SKM-1 (cell line): ENCODE data around the gene TANGO6.
"Not testable (repeated sequence)": the region's sequence is repeated elsewhere in the genome, so short reads cannot be mapped to it uniquely, and the experiment has no call there.

Experiments
- DNase-seq: peaks from one replicate; lab custom pipeline; 2025; ENCODE audit not compliant: unreplicated experiment; lab: John Stamatoyannopoulos, UW

TANGO6 gene

DNA sequence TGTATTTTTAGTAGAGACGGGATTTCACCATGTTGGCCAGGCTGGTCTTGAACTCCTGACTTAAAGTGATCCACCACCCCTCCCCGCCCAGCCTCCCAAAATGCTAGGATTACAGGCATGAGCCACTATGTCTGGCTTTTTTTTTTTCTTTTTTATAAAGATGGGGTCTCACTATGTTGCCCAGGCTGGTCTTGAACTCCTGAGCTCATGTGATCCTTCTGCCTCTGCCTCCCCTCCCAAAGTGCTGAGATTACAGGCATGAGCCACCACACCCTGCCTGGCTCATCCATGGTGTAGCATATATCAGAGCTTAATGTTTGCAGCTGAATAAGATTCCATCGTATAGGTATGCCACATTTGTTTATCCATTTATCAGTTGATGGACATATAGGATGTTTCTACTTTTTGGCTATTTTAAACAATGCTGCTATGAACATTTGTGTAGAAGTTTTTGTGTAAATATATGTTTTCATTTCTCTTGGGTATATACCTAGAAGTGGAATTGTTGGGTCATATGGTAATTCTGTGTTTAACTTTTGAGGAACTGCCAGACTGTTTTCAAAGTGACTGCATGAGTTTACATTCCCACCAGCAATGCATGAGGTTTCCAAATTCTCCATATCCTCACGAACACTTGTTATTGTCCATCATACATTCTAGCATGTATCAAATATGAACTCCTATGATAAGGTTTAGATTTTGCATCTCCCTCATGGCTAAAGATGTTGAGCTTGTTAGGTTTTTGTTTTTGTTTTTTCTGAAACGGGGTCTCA lies 206.5 kb downstream of the TANGO6 start:
- DNase-seq, result no peak

DNA sequence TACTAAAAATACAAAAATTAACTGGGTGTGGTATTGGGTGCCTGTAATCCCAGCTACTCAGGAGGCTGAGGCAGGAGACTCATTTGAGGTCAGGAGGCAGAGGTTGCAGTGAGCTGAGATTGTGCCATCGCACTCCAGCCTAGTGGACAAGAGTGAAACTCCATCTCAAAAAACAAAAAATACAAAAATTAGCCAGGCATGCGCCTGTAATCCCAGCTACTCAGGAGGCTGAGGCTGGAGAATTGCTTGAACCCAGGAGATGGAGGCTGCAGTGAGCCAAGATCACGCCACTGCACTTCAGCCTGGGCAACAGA lies 208.1 kb downstream of the TANGO6 start:
- DNase-seq, result not testable (repeated sequence)

GRCh38 chr16:69055008-69055407 lies 211.7 kb downstream of the TANGO6 start:
- DNase-seq, result no peak

DNA sequence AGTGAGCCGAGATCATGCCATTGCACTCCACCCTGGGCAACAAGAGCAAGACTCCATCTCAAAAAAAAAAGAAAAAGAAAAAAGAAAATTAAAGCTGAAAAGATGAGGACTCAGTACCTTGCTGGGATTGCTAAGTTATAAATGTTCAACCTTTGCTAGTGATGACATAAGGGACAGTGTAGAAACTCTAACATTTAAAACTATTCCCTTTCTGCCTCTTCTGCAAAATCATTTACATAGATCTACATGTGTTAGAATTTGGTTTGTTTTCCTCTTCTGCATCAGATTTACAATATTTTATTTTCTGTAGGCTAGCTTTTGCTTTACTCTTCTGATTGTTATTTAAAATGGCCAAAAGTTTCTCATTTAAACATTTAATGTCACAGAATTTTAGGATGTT lies 212.6 kb downstream of the TANGO6 start:
- DNase-seq, result no peak

GRCh38 chr16:69056421-69056820 lies 213.1 kb downstream of the TANGO6 start:
- no peak for DNase-seq

GRCh38 chr16:69057400-69058378 lies 214.4 kb downstream of the TANGO6 start:
- peak; percentile 2 for DNase-seq

DNA sequence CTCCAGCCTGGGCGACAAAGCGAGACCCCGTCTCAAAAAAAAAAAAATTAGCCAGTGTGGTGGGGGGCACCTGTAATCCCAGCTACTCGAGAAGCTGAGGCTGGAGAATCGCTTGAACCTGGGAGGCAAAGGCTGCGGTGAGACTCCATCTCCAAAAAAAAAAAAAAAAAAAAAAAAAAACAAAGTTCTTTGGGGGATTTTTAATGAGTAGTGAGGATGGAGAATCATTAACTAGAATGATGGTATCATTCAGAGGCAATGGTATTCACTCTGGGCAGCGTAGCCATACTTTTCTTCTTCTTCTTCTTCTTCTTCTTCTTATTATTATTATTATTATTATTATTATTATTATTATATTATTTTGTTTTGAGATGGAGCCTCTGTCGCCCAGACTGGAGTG lies 220.2 kb downstream of the TANGO6 start:
- not testable (repeated sequence) for DNase-seq

- no peak for DNase-seq
Observed at GRCh38 chr16:69064124-69064763, 220.9 kb downstream of the TANGO6 start.

DNA sequence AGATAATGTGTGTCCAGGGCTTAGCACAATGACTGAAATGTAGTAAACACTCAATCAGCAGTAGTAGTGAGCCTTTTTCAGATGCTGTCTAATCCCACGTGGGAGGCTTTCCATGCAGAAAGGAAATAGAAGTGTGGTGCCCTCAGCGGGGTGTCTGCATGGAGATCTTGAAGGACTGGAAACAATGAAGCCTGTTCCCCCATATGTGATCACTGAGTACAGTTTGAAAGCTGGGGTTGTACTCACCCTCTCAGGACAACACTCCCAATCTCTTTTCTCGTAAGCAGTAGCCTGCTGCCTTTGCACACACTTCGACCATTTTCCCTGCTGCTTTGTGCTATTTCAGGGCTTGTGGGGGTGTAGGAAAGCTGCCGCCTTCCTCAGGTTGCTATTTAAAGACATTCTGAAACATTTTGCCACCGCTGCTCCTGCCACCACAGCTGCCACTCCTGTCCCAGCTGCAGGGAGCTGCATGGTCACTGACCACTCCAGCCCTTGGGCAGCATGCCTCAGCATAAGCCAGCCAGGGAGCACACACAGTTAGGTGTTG lies 221.5 kb downstream of the TANGO6 start:
- DNase-seq, result no peak

DNA sequence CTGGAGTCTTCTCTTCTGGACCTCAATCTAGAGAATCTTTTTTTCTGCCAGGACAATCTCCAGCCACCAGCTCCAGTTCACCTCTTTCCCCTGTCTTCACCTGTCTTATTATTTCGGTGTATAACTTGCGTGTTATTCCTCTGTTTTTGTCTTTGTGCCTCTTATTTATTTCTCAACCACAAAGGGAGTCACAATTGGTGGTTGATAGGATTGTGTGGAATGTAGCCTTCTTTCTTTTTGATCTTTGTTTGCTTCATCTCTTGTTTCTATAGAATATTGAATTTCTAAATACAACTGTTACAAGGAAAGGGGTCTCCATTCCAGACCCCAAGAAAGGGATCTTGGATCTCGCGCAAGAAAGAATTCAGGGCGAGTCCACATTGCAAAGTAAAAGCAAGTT lies 226.2 kb downstream of the TANGO6 start:
- no peak for DNase-seq

- no peak for DNase-seq
Observed at GRCh38 chr16:69071036-69071435, 227.7 kb downstream of the TANGO6 start.

DNA sequence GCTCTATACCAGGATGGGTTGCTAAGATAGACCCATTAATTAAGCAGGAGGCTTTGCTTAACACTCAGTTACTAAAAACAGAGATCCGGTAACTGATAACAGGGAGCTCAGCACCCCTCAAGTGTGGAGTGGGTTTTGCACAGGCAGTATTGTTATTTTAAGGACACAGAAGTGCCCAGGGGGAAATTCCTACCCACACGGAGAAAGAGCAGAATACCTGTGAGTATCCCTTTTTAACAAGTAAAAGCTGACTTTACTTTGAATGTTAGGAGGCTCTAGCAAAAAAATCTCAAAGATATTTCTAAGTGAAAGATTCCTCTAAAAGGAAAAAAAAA lies 229.3 kb downstream of the TANGO6 start:
- DNase-seq, result no peak

- DNase-seq, result no peak
Observed at GRCh38 chr16:69073181-69073702, 229.9 kb downstream of the TANGO6 start.

GRCh38 chr16:69077251-69077650 lies 233.9 kb downstream of the TANGO6 start:
- no peak for DNase-seq

- DNase-seq, result no peak
Observed at GRCh38 chr16:69078073-69078472, 234.7 kb downstream of the TANGO6 start.

GRCh38 chr16:69079697-69080096 lies 236.4 kb downstream of the TANGO6 start:
- DNase-seq, result no peak

GRCh38 chr16:69083306-69083941 lies 240.1 kb downstream of the TANGO6 start:
- DNase-seq, result no peak

DNA sequence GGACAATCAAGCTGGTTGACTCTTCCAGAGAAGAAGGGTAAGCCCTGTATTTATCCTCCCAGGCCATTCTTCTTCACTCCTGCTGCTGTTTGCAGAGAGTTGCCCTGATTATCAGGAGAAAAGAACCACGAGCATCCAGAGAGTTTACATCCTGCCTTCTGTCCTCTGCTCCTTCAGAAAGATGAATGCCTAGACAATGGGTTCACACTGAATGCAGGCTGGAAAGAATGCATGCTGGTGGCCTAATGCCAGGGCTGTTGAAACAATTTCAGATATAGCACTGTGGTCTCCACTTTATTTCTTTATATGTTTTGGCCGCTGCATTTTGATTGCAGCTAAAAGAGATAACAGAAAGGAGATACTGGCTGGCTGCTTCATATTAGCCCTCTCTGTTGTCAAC lies 241.0 kb downstream of the TANGO6 start:
- no peak for DNase-seq

DNA sequence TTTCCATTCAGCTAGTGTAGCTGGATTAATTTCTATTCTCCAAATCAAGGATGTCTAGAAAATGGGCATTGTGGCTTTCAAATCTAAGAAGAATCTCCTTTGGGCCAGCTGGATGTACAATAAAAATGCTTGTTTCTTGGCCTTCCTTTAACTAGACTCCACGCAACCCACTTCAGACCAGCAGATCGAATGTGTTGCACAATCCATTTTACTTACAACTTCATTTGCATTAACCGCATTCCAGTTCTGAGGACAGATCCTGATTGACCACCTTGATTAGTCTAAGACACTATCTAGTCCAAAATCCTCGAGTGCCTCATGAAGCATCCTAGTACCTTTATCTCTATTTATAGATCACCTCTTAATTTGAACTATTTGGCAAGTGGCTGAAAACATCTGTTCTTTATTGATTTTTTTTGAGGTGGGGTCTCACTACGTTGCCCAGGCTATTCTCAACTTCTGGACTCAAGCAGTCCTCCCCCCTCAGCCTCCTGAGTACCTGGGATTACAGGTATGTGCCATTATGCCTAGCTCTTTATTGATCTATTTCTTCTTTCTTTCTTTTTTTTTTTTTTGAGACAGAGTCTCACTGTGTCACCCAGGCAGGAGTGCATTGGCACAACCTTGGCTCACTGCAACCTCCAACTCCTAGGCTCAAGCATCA lies 241.8 kb downstream of the TANGO6 start:
- no peak for DNase-seq

DNA sequence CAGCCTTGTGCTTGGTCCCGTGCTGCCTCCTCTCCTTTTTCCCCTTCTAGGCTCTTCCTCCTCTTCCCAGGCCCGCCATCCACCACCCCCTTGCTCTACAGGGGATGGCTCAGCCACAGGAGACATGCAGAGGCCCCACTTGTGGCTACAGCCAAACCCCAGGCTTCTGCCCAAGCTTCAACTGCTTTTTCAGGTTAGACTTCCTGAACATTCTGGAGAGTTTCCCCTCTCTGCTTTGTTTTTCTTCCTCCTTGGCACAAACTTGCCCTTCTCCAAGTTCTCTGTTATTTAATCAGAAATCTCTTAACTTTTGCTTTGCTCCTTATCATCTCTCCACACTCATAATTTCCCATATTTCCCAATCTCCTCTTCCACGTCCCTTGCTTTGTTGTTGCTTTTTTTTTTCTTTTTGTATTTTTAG lies 243.8 kb downstream of the TANGO6 start:
- no peak for DNase-seq
